ENCODE measurements around the gene LRRTM4.

DNA sequence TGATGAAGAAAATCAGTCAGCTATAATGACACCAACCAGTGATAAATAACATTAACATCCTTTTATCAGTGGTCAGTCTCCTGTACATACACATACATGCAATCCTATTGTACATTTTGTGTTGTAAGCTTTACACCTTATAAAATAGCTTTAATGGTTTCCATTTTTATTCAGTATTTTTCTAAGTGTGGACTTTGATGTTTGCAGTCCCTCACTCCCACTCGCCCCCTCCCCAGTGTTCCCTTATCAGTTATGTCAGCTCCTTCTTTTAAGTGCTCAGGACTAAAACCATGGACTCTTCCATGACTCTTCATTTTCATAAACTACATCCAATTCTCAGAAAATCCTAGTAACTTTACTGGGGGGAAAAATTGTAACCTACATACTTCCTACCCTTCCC is 713.0 kb downstream of the LRRTM4 start:
- TF ChIP-seq, protein P1, sequence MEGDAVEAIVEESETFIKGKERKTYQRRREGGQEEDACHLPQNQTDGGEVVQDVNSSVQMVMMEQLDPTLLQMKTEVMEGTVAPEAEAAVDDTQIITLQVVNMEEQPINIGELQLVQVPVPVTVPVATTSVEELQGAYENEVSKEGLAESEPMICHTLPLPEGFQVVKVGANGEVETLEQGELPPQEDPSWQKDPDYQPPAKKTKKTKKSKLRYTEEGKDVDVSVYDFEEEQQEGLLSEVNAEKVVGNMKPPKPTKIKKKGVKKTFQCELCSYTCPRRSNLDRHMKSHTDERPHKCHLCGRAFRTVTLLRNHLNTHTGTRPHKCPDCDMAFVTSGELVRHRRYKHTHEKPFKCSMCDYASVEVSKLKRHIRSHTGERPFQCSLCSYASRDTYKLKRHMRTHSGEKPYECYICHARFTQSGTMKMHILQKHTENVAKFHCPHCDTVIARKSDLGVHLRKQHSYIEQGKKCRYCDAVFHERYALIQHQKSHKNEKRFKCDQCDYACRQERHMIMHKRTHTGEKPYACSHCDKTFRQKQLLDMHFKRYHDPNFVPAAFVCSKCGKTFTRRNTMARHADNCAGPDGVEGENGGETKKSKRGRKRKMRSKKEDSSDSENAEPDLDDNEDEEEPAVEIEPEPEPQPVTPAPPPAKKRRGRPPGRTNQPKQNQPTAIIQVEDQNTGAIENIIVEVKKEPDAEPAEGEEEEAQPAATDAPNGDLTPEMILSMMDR (IDR thresholded peaks at IDR 0.05): no peak
- TF ChIP-seq SIN3A (IDR thresholded peaks at IDR 0.05; ENCODE audit: borderline replicate concordance, insufficient read depth, low read depth, low read length) (no peak), POLR2AphosphoS5 (IDR thresholded peaks at IDR 0.05; ENCODE audit: low read depth, low read length) (no peak), TCF7L2 (IDR thresholded peaks at IDR 0.05; ENCODE audit: low read depth, low read length) (no peak)
- TF ChIP-seq, protein P2, sequence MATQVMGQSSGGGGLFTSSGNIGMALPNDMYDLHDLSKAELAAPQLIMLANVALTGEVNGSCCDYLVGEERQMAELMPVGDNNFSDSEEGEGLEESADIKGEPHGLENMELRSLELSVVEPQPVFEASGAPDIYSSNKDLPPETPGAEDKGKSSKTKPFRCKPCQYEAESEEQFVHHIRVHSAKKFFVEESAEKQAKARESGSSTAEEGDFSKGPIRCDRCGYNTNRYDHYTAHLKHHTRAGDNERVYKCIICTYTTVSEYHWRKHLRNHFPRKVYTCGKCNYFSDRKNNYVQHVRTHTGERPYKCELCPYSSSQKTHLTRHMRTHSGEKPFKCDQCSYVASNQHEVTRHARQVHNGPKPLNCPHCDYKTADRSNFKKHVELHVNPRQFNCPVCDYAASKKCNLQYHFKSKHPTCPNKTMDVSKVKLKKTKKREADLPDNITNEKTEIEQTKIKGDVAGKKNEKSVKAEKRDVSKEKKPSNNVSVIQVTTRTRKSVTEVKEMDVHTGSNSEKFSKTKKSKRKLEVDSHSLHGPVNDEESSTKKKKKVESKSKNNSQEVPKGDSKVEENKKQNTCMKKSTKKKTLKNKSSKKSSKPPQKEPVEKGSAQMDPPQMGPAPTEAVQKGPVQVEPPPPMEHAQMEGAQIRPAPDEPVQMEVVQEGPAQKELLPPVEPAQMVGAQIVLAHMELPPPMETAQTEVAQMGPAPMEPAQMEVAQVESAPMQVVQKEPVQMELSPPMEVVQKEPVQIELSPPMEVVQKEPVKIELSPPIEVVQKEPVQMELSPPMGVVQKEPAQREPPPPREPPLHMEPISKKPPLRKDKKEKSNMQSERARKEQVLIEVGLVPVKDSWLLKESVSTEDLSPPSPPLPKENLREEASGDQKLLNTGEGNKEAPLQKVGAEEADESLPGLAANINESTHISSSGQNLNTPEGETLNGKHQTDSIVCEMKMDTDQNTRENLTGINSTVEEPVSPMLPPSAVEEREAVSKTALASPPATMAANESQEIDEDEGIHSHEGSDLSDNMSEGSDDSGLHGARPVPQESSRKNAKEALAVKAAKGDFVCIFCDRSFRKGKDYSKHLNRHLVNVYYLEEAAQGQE (IDR thresholded peaks at IDR 0.05; ENCODE audit: insufficient read depth in 1 of 2, low read depth in 2 of 2, low read length in 1 of 2): no peak
